MM.1S (cell line): ENCODE measurements around the gene GSTM5.

ENCODE experiments used
- DNase-seq: peaks from one replicate; pipeline ENCODE4 v3.0.0-alpha.2; 2015
- H2AFZ ChIP-seq: fragments of 300-600 bp; sonication (generic); 2 replicates; pipeline ENCODE4 v1.6.0; 2016; ENCODE audit warnings: antibody characterized with exemption, low read length
- H3F3A ChIP-seq: fragments of 300-600 bp; sonication (generic); 2 replicates; pipeline ENCODE4 v1.6.1; 2016; ENCODE audit warnings: mild to moderate bottlenecking, antibody characterized with exemption, low read length, moderate library complexity, mixed read lengths; ENCODE audit not compliant: insufficient read depth
- H3K27ac ChIP-seq: fragments of 300-600 bp; sonication (generic); 2 replicates; pipeline ENCODE4 v1.5.1; 2016; ENCODE audit warnings: mild to moderate bottlenecking, low read length
- H3K27me3 ChIP-seq: fragments of 300-600 bp; sonication (generic); replicated peaks from 2 replicates; pipeline ENCODE4 v1.6.0; 2016; ENCODE audit warnings: low read length; ENCODE audit not compliant: insufficient read depth
- H3K36me3 ChIP-seq: fragments of 300-600 bp; sonication (generic); replicated peaks from 2 replicates; pipeline ENCODE4 v1.6.1; 2016; ENCODE audit warnings: mild to moderate bottlenecking, low read length, mixed read lengths; ENCODE audit not compliant: insufficient read depth
- H3K4me1 ChIP-seq: fragments of 300-600 bp; sonication (generic); 2 replicates; pipeline ENCODE4 v1.6.1; 2016; ENCODE audit warnings: low read length, mixed read lengths
- H3K4me2 ChIP-seq: fragments of 300-600 bp; sonication (generic); 2 replicates; pipeline ENCODE4 v1.6.0; 2016; ENCODE audit warnings: low read depth, low read length
- H3K4me3 ChIP-seq: fragments of 300-600 bp; sonication (generic); 2 replicates; pipeline ENCODE4 v1.5.1; 2016; ENCODE audit warnings: low read length, mixed read lengths
- H3K79me2 ChIP-seq: fragments of 300-600 bp; sonication (generic); 2 replicates; pipeline ENCODE4 v1.6.1; 2016; ENCODE audit warnings: mixed run types, low read length, mixed read lengths
- H3K9ac ChIP-seq: fragments of 300-600 bp; sonication (generic); 2 replicates; pipeline ENCODE4 v1.6.1; 2016; ENCODE audit warnings: low read length, mixed read lengths
- H3K9me2 ChIP-seq: fragments of 300-600 bp; sonication (generic); replicated peaks from 2 replicates; pipeline ENCODE4 v1.6.1; 2016; ENCODE audit warnings: mild to moderate bottlenecking, low read length, mixed read lengths; ENCODE audit not compliant: insufficient read depth
- H3K9me3 ChIP-seq: fragments of 300-600 bp; sonication (generic); replicated peaks from 2 replicates; pipeline ENCODE4 v1.6.1; 2016; ENCODE audit warnings: mild to moderate bottlenecking, low read length, mixed read lengths; ENCODE audit not compliant: insufficient read depth
- H4K20me1 ChIP-seq: fragments of 300-600 bp; sonication (generic); 2 replicates; pipeline ENCODE4 v1.6.1; 2016; ENCODE audit warnings: mild to moderate bottlenecking, low read length, moderate library complexity, mixed read lengths; ENCODE audit not compliant: insufficient read depth
- CTCF ChIP-seq: fragments of 300-600 bp; sonication (generic); IDR thresholded peaks from 2 replicates; pipeline ENCODE4 v1.5.1; 2016; ENCODE audit warnings: antibody characterized with exemption, low read length, mixed read lengths
- EZH2 ChIP-seq: fragments of 300-600 bp; sonication (generic); optimal IDR thresholded peaks from 2 replicates; pipeline ENCODE3; 2017; ENCODE audit warnings: low read depth, mild to moderate bottlenecking, antibody characterized with exemption, low read length, mixed read lengths
- EZH2phosphoT487 ChIP-seq: fragments of 300-600 bp; sonication (generic); IDR thresholded peaks from 2 replicates; pipeline ENCODE4 v1.6.1; 2018; ENCODE audit warnings: antibody characterized with exemption, low read length

The GSTM5 gene

DNA sequence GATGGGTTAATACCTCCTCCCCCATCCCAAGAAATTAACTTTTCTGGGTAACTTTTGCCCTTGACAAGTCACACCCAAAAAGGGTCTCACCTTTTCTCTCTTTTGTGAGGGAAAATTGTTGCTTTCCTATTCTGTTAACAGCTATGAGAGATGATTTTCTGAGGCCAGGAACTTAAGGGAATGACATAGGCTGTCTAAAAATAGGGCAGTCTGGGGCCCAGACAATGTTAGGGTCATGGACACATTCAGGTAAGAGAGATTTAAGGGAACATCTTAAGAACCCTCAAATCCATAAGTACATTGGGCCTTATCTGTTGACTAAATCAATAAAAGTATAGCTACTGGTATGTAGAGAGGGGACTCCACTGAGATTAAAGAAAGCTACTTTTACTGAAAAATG lies 37.2 kb downstream of the GSTM5 start:
- H3K9me3 ChIP-seq = no peaks in the 10 kb centered on the region
- no peaks in the 10 kb centered on the region for H3K9me2 ChIP-seq
- H3K36me3 ChIP-seq = no peaks in the 10 kb centered on the region
- H3F3A ChIP-seq = no peaks in the 10 kb centered on the region
- H3K79me2 ChIP-seq = no peaks in the 10 kb centered on the region
- TF ChIP-seq CTCF = no peak
- no peak for TF ChIP-seq EZH2phosphoT487
- TF ChIP-seq EZH2 = no peak
- H3K27ac ChIP-seq = no peak overlapping the region
- H3K27me3 ChIP-seq = no peaks in the 10 kb centered on the region
- H4K20me1 ChIP-seq = no peaks in the 10 kb centered on the region
- no peak overlapping the region for H3K4me3 ChIP-seq
- no peak overlapping the region for H2AFZ ChIP-seq
- no peak overlapping the region for H3K4me2 ChIP-seq
- no peak for DNase-seq
- H3K4me1 ChIP-seq = no peaks in the 10 kb centered on the region
- H3K9ac ChIP-seq = no peak overlapping the region

DNA sequence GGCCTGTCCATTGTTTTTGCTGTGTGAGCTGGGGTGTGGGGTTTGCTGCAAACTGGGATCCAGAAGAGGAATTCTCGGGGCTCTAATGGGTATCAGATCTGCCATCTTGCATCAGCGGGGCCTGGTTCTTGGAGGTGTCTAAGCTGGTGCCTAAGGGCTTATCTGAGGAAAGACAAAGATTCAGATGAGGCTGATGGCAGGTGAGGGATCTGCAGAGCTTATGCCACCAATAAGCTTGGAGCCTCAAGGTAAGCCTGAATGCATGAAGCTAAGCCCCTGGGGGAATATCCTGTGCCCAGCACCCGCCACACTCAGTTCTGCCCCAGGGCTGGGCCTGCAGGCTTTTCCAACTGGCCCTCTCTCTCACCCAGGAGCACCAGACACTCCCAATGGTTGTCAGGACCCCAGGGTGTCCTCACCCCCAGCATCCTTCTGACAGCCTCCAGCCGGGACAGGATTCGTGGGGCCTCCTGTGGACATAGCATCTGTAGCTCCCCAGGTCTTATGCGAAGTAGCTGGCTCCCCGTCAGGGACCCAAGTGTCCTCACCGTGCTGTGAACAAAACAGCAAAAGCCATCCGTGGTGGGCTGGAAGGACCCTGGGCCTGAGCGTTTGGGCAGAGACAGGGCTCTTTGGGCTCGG lies 38.3 kb downstream of the GSTM5 start:
- Histone ChIP-seq H2AFZ (no peak overlapping the region), H3K36me3 (no peaks in the 10 kb centered on the region), H3K9me3 (no peaks in the 10 kb centered on the region), H3K4me2 (no peak overlapping the region), H3K4me1 (no peaks in the 10 kb centered on the region), H3K4me3 (no peak overlapping the region), H4K20me1 (no peaks in the 10 kb centered on the region), H3F3A (no peaks in the 10 kb centered on the region), H3K9me2 (no peaks in the 10 kb centered on the region), H3K79me2 (no peaks in the 10 kb centered on the region), H3K27me3 (no peaks in the 10 kb centered on the region), H3K27ac (no peak overlapping the region), H3K9ac (no peak overlapping the region)
- no peak for DNase-seq
- TF ChIP-seq EZH2phosphoT487 (no peak), EZH2 (no peak), CTCF (no peak)

GRCh38 chr1:109750920-109751319 lies 38.9 kb downstream of the GSTM5 start:
- H3K9me3 ChIP-seq = no peaks in the 10 kb centered on the region
- no peak overlapping the region for H3K9ac ChIP-seq
- no peaks in the 10 kb centered on the region for H3K27me3 ChIP-seq
- no peaks in the 10 kb centered on the region for H3K9me2 ChIP-seq
- H3K36me3 ChIP-seq = no peaks in the 10 kb centered on the region
- H3K79me2 ChIP-seq = no peaks in the 10 kb centered on the region
- no peak overlapping the region for H3K4me3 ChIP-seq
- no peak for DNase-seq
- no peaks in the 10 kb centered on the region for H3K4me1 ChIP-seq
- no peaks in the 10 kb centered on the region for H3F3A ChIP-seq
- no peaks in the 10 kb centered on the region for H4K20me1 ChIP-seq
- no peak overlapping the region for H2AFZ ChIP-seq
- H3K4me2 ChIP-seq = no peak overlapping the region
- TF ChIP-seq CTCF = no peak
- TF ChIP-seq EZH2 = no peak
- TF ChIP-seq EZH2phosphoT487 = no peak
- H3K27ac ChIP-seq = no peak overlapping the region
